Activated naive CD8-positive, alpha-beta T cell treated with anti-CD3 and anti-CD28 coated beads, Interleukin-2, amount 10 ng/mL, durations not matched to agents 7 days and 5 days (primary cell): ENCODE results near the gene UBE2L5. TPM values are rescaled to one million over a fixed set of nuclear protein-coding genes. Genes with fewer than 3 reads are reported as not detected.

ENCODE experiments used
- ATAC-seq: fragments of 150-1000 bp; cut with Tn5 transposase; one replicate; pipeline ENCODE4 v1.10.0; 2021; ENCODE audit warnings: low read depth, moderate library complexity
- POLR2A ChIA-PET: fragments of 350-600 bp; sonication (Branson Sonifier 250); formaldehyde crosslinking; loops from one replicate; lab custom pipeline; 2021; ENCODE audit warnings: antibody characterized with exemption; lab: Charles Lee
- DNase-seq: peaks from one replicate; pipeline ENCODE4 v3.0.0; 2021
- H3K27ac Mint-ChIP-seq: one replicate; pipeline ENCODE4 v1.8.0; 2022; ENCODE audit warnings: mild to moderate bottlenecking, mixed read lengths
- H3K27me3 Mint-ChIP-seq: one replicate; pipeline ENCODE4 v1.8.0; 2022; ENCODE audit warnings: mild to moderate bottlenecking, moderate library complexity, mixed read lengths
- H3K36me3 Mint-ChIP-seq: one replicate; pipeline ENCODE4 v1.8.0; 2021; ENCODE audit warnings: mild to moderate bottlenecking, mixed read lengths
- H3K4me1 Mint-ChIP-seq: one replicate; pipeline ENCODE4 v1.8.0; 2021; ENCODE audit warnings: mixed read lengths
- H3K4me3 Mint-ChIP-seq: one replicate; pipeline ENCODE4 v1.8.0; 2022; ENCODE audit warnings: mild to moderate bottlenecking, moderate library complexity, mixed read lengths
- H3K9me3 Mint-ChIP-seq: one replicate; pipeline ENCODE4 v1.8.0; 2021; ENCODE audit warnings: mixed read lengths
- total RNA-seq, 2 experiments: library from RNA; stranded (reverse); gene quantifications; one replicate each; pipeline ENCODE4 v1.2.3, GENCODE V29; 2021

The UBE2L5 gene
- total RNA-seq, 2 experiments from 2014 or later: not detected

GRCh38 chr13:30410705-30411125 lies 11.6 kb upstream of the UBE2L5 start:
- H3K27ac Mint-ChIP-seq: peak overlapping the region; percentile 69
- ATAC-seq (no peak), DNase-seq (no peak)
- H3K36me3 Mint-ChIP-seq: no peaks in the 10 kb centered on the region
- peaks cover 17% of the 10 kb centered on the region for H3K4me1 Mint-ChIP-seq
- H3K4me3 Mint-ChIP-seq: no peak overlapping the region
- H3K27me3 Mint-ChIP-seq: peaks cover 10% of the 10 kb centered on the region
- POLR2A ChIA-PET: no interaction called here
- H3K9me3 Mint-ChIP-seq: no peaks in the 10 kb centered on the region

- Mint-ChIP-seq H3K27ac (no peak overlapping the region), H3K4me1 (peaks cover 18% of the 10 kb centered on the region), H3K27me3 (peaks cover 3% of the 10 kb centered on the region), H3K4me3 (no peak overlapping the region), H3K9me3 (no peaks in the 10 kb centered on the region), H3K36me3 (no peaks in the 10 kb centered on the region)
- ATAC-seq: no peak
- POLR2A ChIA-PET: no interaction called here
- no peak for DNase-seq
Measured at GRCh38 chr13:30412346-30412745, 9.9 kb upstream of the UBE2L5 start.

GRCh38 chr13:30413842-30414241 lies 8.5 kb upstream of the UBE2L5 start:
- ATAC-seq (no peak), DNase-seq (no peak)
- POLR2A ChIA-PET: interaction anchor here (0.9 kb wide), 1 partner anchor 40 kb away, joined by 3 read pairs; no protein-coding TSS in a partner anchor
- peaks cover 3% of the 10 kb centered on the region for H3K27me3 Mint-ChIP-seq
- no peaks in the 10 kb centered on the region for H3K36me3 Mint-ChIP-seq
- H3K9me3 Mint-ChIP-seq: no peaks in the 10 kb centered on the region
- peaks cover 12% of the 10 kb centered on the region for H3K4me1 Mint-ChIP-seq
- no peak overlapping the region for H3K4me3 Mint-ChIP-seq
- H3K27ac Mint-ChIP-seq: no peak overlapping the region

GRCh38 chr13:30415430-30416030 lies 6.8 kb upstream of the UBE2L5 start:
- Mint-ChIP-seq H3K27me3 (no peaks in the 10 kb centered on the region), H3K4me3 (no peak overlapping the region), H3K27ac (no peak overlapping the region), H3K4me1 (peaks cover 10% of the 10 kb centered on the region), H3K36me3 (no peaks in the 10 kb centered on the region), H3K9me3 (no peaks in the 10 kb centered on the region)
- no peak for DNase-seq
- no peak for ATAC-seq
- POLR2A ChIA-PET: interaction anchor here (0.6 kb wide), 1 partner anchor 12 kb away, joined by 3 read pairs; no protein-coding TSS in a partner anchor

GRCh38 chr13:30416471-30416870 lies 5.8 kb upstream of the UBE2L5 start:
- Mint-ChIP-seq H3K36me3 (no peaks in the 10 kb centered on the region), H3K4me1 (peaks cover 14% of the 10 kb centered on the region), H3K9me3 (no peaks in the 10 kb centered on the region), H3K27me3 (no peaks in the 10 kb centered on the region), H3K4me3 (no peak overlapping the region), H3K27ac (no peak overlapping the region)
- ATAC-seq (no peak), DNase-seq (no peak)
- POLR2A ChIA-PET: no interaction called here

- no peak overlapping the region for H3K4me3 Mint-ChIP-seq
- POLR2A ChIA-PET: interaction anchor here (1.1 to 1.5 kb wide), 2 partner anchors 10 to 47 kb away, joined by 3 to 4 read pairs; partner anchors contain the start of gene HMGB1
- no peaks in the 10 kb centered on the region for H3K9me3 Mint-ChIP-seq
- no peaks in the 10 kb centered on the region for H3K27me3 Mint-ChIP-seq
- no peaks in the 10 kb centered on the region for H3K36me3 Mint-ChIP-seq
- ATAC-seq: no peak
- H3K27ac Mint-ChIP-seq: no peak overlapping the region
- DNase-seq: no peak
- peaks cover 14% of the 10 kb centered on the region for H3K4me1 Mint-ChIP-seq
Measured at GRCh38 chr13:30418075-30418716, 4.1 kb upstream of the UBE2L5 start.

GRCh38 chr13:30418717-30419459 lies 3.4 kb upstream of the UBE2L5 start:
- Mint-ChIP-seq H3K4me1 (peaks cover 14% of the 10 kb centered on the region), H3K9me3 (no peaks in the 10 kb centered on the region), H3K36me3 (no peaks in the 10 kb centered on the region), H3K4me3 (no peak overlapping the region), H3K27ac (no peak overlapping the region), H3K27me3 (no peaks in the 10 kb centered on the region)
- POLR2A ChIA-PET: interaction anchor here (1.1 kb wide), 1 partner anchor 11 kb away, joined by 3 read pairs; no protein-coding TSS in a partner anchor
- no peak for DNase-seq
- no peak for ATAC-seq

GRCh38 chr13:30421093-30422053 lies 920 bp upstream of the UBE2L5 start:
- peak overlapping the region; percentile 21 for H3K27ac Mint-ChIP-seq
- peaks cover 10% of the 10 kb centered on the region for H3K4me1 Mint-ChIP-seq
- ATAC-seq: peak; percentile 36
- no peaks in the 10 kb centered on the region for H3K36me3 Mint-ChIP-seq
- H3K27me3 Mint-ChIP-seq: no peaks in the 10 kb centered on the region
- H3K4me3 Mint-ChIP-seq: peak overlapping the region; percentile 75
- POLR2A ChIA-PET: interaction anchor here (0.8 to 3.0 kb wide), 8 partner anchors 9 to 114 kb away, joined by 3 to 14 read pairs (median 5); partner anchors contain the start of genes HMGB1 and KATNAL1
- peak; percentile 65 for DNase-seq
- H3K9me3 Mint-ChIP-seq: no peaks in the 10 kb centered on the region

GRCh38 chr13:30423891-30424290 lies 1.6 kb downstream of the UBE2L5 start:
- ATAC-seq (no peak), DNase-seq (no peak)
- peaks cover 10% of the 10 kb centered on the region for H3K4me1 Mint-ChIP-seq
- POLR2A ChIA-PET: interaction anchor here (0.6 to 1.0 kb wide), 2 partner anchors 30 to 149 kb away, joined by 5 read pairs; no protein-coding TSS in a partner anchor
- no peaks in the 10 kb centered on the region for H3K9me3 Mint-ChIP-seq
- H3K27ac Mint-ChIP-seq: no peak overlapping the region
- H3K4me3 Mint-ChIP-seq: no peak overlapping the region
- H3K36me3 Mint-ChIP-seq: no peaks in the 10 kb centered on the region
- H3K27me3 Mint-ChIP-seq: no peaks in the 10 kb centered on the region

- peaks cover 2% of the 10 kb centered on the region for H3K27me3 Mint-ChIP-seq
- POLR2A ChIA-PET: no interaction called here
- H3K4me3 Mint-ChIP-seq: no peak overlapping the region
Measured at GRCh38 chr13:30429235-30429634, 6.9 kb downstream of the UBE2L5 start.

GRCh38 chr13:30429721-30430694 lies 7.7 kb downstream of the UBE2L5 start:
- peak; percentile 72 for ATAC-seq
- H3K4me3 Mint-ChIP-seq: peak overlapping the region; percentile 47
- peaks cover 23% of the 10 kb centered on the region for H3K4me1 Mint-ChIP-seq
- no peak overlapping the region for H3K27ac Mint-ChIP-seq
- no peaks in the 10 kb centered on the region for H3K9me3 Mint-ChIP-seq
- H3K27me3 Mint-ChIP-seq: peaks cover 2% of the 10 kb centered on the region
- H3K36me3 Mint-ChIP-seq: no peaks in the 10 kb centered on the region
- DNase-seq: no peak
- POLR2A ChIA-PET: interaction anchor here (1.6 kb wide), 1 partner anchor 8 kb away, joined by 5 read pairs; the partner anchor contains the start of gene UBE2L5

More at GRCh38 chr13:30429235-30429634, 6.9 kb downstream of the UBE2L5 start:
- H3K9me3 Mint-ChIP-seq: no peaks in the 10 kb centered on the region
- no peak for ATAC-seq
- H3K36me3 Mint-ChIP-seq: no peaks in the 10 kb centered on the region
- no peak for DNase-seq
- no peak overlapping the region for H3K27ac Mint-ChIP-seq
- H3K4me1 Mint-ChIP-seq: peaks cover 22% of the 10 kb centered on the region
